OCI-LY7 (cell line): ENCODE measurements around the gene GLB1L. TPM values are rescaled to one million over a fixed set of nuclear protein-coding genes. Genes with fewer than 3 reads are reported as not detected.
A peak's percentile ranks its signal among the peaks of the same experiment; 100 is the strongest.

Source experiments
- BruUV-seq: library from RNA; stranded (reverse); fragments of 400-500 nt; replicated peaks from 2 replicates; lab custom pipeline; 2021; lab: Mats Ljungman, UMichigan
- CTCF ChIA-PET: fragments of 300-600 bp; sonication (Branson Sonifier 250); formaldehyde crosslinking; loops from one replicate; lab custom pipeline; 2022; ENCODE audit warnings: antibody characterized with exemption; ENCODE audit not compliant: unreplicated experiment; lab: Charles Lee
- POLR2A ChIA-PET: fragments of 300-600 bp; sonication (Branson Sonifier 250); formaldehyde crosslinking; loops from one replicate; lab custom pipeline; 2022; ENCODE audit warnings: antibody characterized with exemption; lab: Charles Lee
- DNase-seq: peaks from one replicate; pipeline ENCODE4 v3.0.0-alpha.2; 2015; ENCODE audit warnings: low spot score
- H2AFZ ChIP-seq: fragments of 200-600 bp; sonication (generic), shearing (Covaris generic); 2 replicates; pipeline ENCODE4 v1.6.1; 2014; ENCODE audit warnings: mild to moderate bottlenecking, antibody characterized with exemption, low read length, moderate library complexity
- H3K27ac ChIP-seq: fragments of 200-600 bp; sonication (generic); 2 replicates; pipeline ENCODE4 v1.5.1; 2014; ENCODE audit warnings: mixed run types, low read depth, mild to moderate bottlenecking, moderate library complexity, low read length, inconsistent platforms; ENCODE audit not compliant: poor library complexity, severe bottlenecking
- H3K36me3 ChIP-seq: fragments of 200-600 bp; sonication (generic); 2 replicates; pipeline ENCODE4 v1.6.1; 2014; ENCODE audit warnings: mild to moderate bottlenecking, antibody characterized with exemption, low read length, moderate library complexity, mixed read lengths; ENCODE audit not compliant: insufficient read depth
- H3K4me1 ChIP-seq: fragments of 200-600 bp; sonication (generic); 2 replicates; pipeline ENCODE4 v1.5.1; 2014; ENCODE audit warnings: mild to moderate bottlenecking, low read length; ENCODE audit not compliant: insufficient read depth, poor library complexity, severe bottlenecking
- H3K4me2 ChIP-seq: fragments of 200-600 bp; sonication (generic); 2 replicates; pipeline ENCODE4 v1.6.1; 2014; ENCODE audit warnings: mild to moderate bottlenecking, low read length
- H3K4me3 ChIP-seq: fragments of 200-600 bp; sonication (generic); 2 replicates; pipeline ENCODE4 v1.5.1; 2014; ENCODE audit warnings: mild to moderate bottlenecking, low read depth, low read length; ENCODE audit not compliant: poor library complexity, severe bottlenecking
- H3K79me2 ChIP-seq: fragments of 200-600 bp; sonication (generic); 2 replicates; pipeline ENCODE4 v1.6.1; 2016; ENCODE audit warnings: low read depth, mild to moderate bottlenecking, low read length, moderate library complexity, mixed read lengths; ENCODE audit not compliant: insufficient read depth
- H3K9me2 ChIP-seq: fragments of 200-600 bp; sonication (generic); 2 replicates; pipeline ENCODE4 v1.6.1; 2016; ENCODE audit warnings: mild to moderate bottlenecking, low read length, mixed read lengths; ENCODE audit not compliant: insufficient read depth
- H3K9me3 ChIP-seq: fragments of 200-600 bp; sonication (generic); 2 replicates; pipeline ENCODE4 v1.6.1; 2014; ENCODE audit warnings: mild to moderate bottlenecking, mixed run types, low read length, mixed read lengths
- H4K20me1 ChIP-seq: fragments of 200-600 bp; sonication (generic); 2 replicates; pipeline ENCODE4 v1.6.1; 2014; ENCODE audit warnings: mild to moderate bottlenecking, antibody characterized with exemption, low read length, moderate library complexity, mixed read lengths; ENCODE audit not compliant: insufficient read depth
- EZH2phosphoT487 ChIP-seq: fragments of 200-600 bp; sonication (generic); IDR thresholded peaks from 2 replicates; pipeline ENCODE4 v1.6.1; 2018; ENCODE audit warnings: low read depth, borderline replicate concordance, mild to moderate bottlenecking, mixed run types, antibody characterized with exemption, low read length, moderate library complexity, mixed read lengths
- intact Hi-C: fragments of 100-400 bp; cut with micrococcal nuclease; formaldehyde crosslinking; loops from one replicate; pipeline ENCODE4 v1.10.0; 2022; ENCODE audit not compliant: unreplicated experiment
- total RNA-seq, 2 experiments: library from RNA; depleted of rRNA in 1 of 2; stranded (reverse); fragments of >200 nt in 1 of 2; shearing (Covaris generic) in 1 of 2; gene quantifications; 2 replicates each; pipeline ENCODE4 v1.2.3, GENCODE V29; 2014 to 2022
- TF ChIP-seq, protein P1 (sequence below): fragments of 200-600 bp; sonication (generic); conservative IDR thresholded peaks from 2 replicates; pipeline ENCODE4 v1.5.1; 2014; ENCODE audit warnings: mild to moderate bottlenecking, antibody characterized with exemption, low read length, moderate library complexity, mixed read lengths

GLB1L gene
- total RNA-seq, 2 experiments from 2014 or later: 6.9 to 8.6 TPM

DNA sequence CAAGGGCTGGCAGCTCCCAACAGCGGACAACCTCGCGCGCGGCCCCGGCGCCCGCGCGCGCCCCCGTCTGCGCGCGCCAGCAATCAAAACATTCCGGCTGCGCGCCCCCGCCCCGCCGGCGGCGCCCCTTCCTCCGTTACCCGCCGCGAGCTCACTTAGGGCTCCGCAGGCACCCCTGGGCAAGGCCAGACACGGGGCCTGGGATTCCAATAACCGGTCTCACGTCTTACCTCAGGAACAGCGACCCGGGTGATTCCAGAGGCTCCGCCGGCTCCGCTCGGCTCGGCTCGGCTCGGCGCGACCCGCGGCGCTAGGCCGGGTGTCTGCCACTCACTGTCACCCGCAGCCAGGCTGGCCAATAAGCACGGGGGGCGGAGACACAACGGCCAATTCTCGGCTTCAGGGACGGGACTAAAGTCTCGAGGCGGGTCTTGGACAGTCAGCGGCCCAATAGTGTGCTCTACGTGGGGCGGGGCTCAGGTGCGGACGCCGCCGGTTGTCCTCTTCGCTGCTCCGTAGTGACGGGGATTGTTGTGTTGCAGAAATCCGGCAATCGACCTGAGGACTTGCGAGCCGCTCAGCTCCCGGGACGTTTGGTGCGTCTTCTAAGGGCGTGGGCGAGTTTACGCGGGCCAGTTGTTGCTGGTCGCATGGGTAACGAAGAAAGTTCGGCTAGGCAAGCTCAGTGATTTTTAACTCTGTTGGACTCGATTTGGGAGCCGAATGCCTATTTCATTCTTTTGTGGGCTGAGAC lies 15.8 kb downstream of the GLB1L start, which contains the start of the genes ANKZF1 and ATG9A:
Gene ANKZF1 (plus strand): TSS at position 502 of the 754 bp plus-strand sequence. CDS start 452 bp downstream, outside the sequence.
Gene ATG9A (minus strand): TSS at position 332 of the 754 bp plus-strand sequence. CDS start 1,612 bp downstream, outside the sequence.
- H3K9me3 ChIP-seq: no peaks in the 10 kb centered on the region

DNA sequence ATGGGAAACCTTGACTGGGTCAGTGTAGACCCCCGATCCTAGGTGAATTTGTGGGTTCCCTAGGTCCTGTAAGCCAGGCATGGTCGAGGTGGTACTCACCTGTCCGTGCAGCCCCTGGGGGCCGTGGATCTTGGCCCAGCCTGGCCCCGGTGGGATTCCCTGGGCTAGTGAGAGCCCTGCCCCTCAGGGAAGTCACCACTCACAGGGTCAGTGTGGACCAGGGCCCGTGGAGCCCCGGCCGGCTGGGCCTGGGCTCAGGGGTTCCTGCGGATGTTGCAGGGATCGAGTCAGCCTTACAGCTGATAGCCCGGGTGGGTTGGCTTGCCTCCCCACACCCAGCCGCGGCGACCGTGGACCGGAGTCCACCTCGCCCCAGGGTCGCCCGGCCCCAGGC lies 16.3 kb downstream of the GLB1L start:
- Histone ChIP-seq H4K20me1 (no peaks in the 10 kb centered on the region), H3K79me2 (peaks cover 19% of the 10 kb centered on the region; the same call in 1 of the 2 replicates), H3K4me3 (peak overlapping the region; percentile 87), H3K36me3 (peaks cover 51% of the 10 kb centered on the region), H3K27ac (peak overlapping the region; percentile 76), H3K9me2 (no peaks in the 10 kb centered on the region), H3K9me3 (no peaks in the 10 kb centered on the region), H3K4me2 (peak overlapping the region; percentile 99), H3K4me1 (peaks cover 16% of the 10 kb centered on the region), H2AFZ (peak overlapping the region; percentile 32; the same call in 1 of the 2 replicates)
- intact Hi-C loops: loop anchor here (1.0 kb wide), 6 partner anchors 20 to 159 kb away; partner anchors contain the start of genes DNAJB2, NHEJ1, RETREG2 and ZFAND2B
- CTCF ChIA-PET: no interaction called here
- TF ChIP-seq, protein P1, sequence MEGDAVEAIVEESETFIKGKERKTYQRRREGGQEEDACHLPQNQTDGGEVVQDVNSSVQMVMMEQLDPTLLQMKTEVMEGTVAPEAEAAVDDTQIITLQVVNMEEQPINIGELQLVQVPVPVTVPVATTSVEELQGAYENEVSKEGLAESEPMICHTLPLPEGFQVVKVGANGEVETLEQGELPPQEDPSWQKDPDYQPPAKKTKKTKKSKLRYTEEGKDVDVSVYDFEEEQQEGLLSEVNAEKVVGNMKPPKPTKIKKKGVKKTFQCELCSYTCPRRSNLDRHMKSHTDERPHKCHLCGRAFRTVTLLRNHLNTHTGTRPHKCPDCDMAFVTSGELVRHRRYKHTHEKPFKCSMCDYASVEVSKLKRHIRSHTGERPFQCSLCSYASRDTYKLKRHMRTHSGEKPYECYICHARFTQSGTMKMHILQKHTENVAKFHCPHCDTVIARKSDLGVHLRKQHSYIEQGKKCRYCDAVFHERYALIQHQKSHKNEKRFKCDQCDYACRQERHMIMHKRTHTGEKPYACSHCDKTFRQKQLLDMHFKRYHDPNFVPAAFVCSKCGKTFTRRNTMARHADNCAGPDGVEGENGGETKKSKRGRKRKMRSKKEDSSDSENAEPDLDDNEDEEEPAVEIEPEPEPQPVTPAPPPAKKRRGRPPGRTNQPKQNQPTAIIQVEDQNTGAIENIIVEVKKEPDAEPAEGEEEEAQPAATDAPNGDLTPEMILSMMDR: no peak
- TF ChIP-seq EZH2phosphoT487: no peak
- no peak for DNase-seq
- POLR2A ChIA-PET: interaction anchor here (0.5 to 6.0 kb wide), 9 partner anchors 13 to 166 kb away, joined by 3 to 28 read pairs (median 5); partner anchors contain the start of genes DNPEP, GLB1L, STK16 and TUBA4A
- no TSS peak for BruUV-seq

More for the DNA sequence above, 15.8 kb downstream of the GLB1L start, which contains the start of the genes ANKZF1 and ATG9A:
- Histone ChIP-seq H3K4me3 (peak within 1 kb of the TSS; percentile 87), H3K4me2 (peak within 1 kb of the TSS; percentile 99), H3K79me2 (peaks cover 19% of the 10 kb centered on the region; the same call in 1 of the 2 replicates), H2AFZ (peak within 1 kb of the TSS; percentile 42; the same call in 1 of the 2 replicates), H3K27ac (peak within 1 kb of the TSS; percentile 76), H3K4me1 (peaks cover 16% of the 10 kb centered on the region), H3K9me2 (no peaks in the 10 kb centered on the region), H3K36me3 (peaks cover 51% of the 10 kb centered on the region), H4K20me1 (no peaks in the 10 kb centered on the region)
- POLR2A ChIA-PET: interaction anchor here (0.5 to 6.0 kb wide), 13 partner anchors 9 to 167 kb away, joined by 3 to 28 read pairs (median 3); partner anchors contain the start of genes CNPPD1, DNPEP, GLB1L and STK16
- intact Hi-C loops: loop anchor here (1.0 kb wide), 6 partner anchors 20 to 159 kb away; partner anchors contain the start of genes DNAJB2, NHEJ1, RETREG2 and ZFAND2B
- peak; percentile 99 for DNase-seq
- CTCF ChIA-PET: interaction anchor here (0.6 kb wide), 1 partner anchor 10 kb away, joined by 5 read pairs; no protein-coding TSS in a partner anchor
- BruUV-seq: no TSS peak
- no peak for TF ChIP-seq EZH2phosphoT487
- TF ChIP-seq, protein P1: no peak
